Gastrocnemius medialis (tissue), 4 donors: ENCODE results near the gene NRARP.

ENCODE experiments used
- CTCF ChIP-seq, 5 experiments: fragments of 450-650 bp in 3 of 5; fragments of 200-600 bp in 2 of 5; sonication (generic) in 2 of 5; IDR thresholded peaks in 4 of 5; conservative IDR thresholded peaks in 1 of 5; 1 replicate in 4 of 5; 2 replicates in 1 of 5; pipeline ENCODE4 v1.5.1; 2016 to 2019; ENCODE audit warnings: antibody characterized with exemption in 5 of 5, mild to moderate bottlenecking in 3 of 5, moderate library complexity in 3 of 5
- POLR2A ChIP-seq, 2 donors: fragments of 450-650 bp; IDR thresholded peaks; one replicate each; pipeline ENCODE4 v1.6.1; 2017; ENCODE audit warnings: antibody characterized with exemption in 2 of 2, mild to moderate bottlenecking in 2 of 2, moderate library complexity in 2 of 2

GRCh38 chr9:137319011-137319738 lies 17.1 kb upstream of the NRARP start:
- peak in 1 of 2 donors; percentile 14 for TF ChIP-seq POLR2A (IDR thresholded peaks at IDR 0.05)
- peak; percentile 31 to 55 (median 47) for TF ChIP-seq CTCF (IDR thresholded peaks at IDR 0.05 in 4 of 5, conservative IDR thresholded peaks at IDR 0.05 in 1 of 5)
